B cell (primary cell): ENCODE measurements around the gene LCN2. TPM values are rescaled to one million over a fixed set of nuclear protein-coding genes. Genes with fewer than 3 reads are reported as not detected.

ENCODE experiments used
- ATAC-seq: fragments of 200-7000 bp; cut with Tn5 transposase; one replicate; pipeline ENCODE4 v1.10.0; 2021; ENCODE audit warnings: low read depth, mild to moderate bottlenecking, moderate number of reproducible peaks, moderate library complexity
- CTCF ChIA-PET: fragments of 350-600 bp; sonication (Branson Sonifier 250); formaldehyde crosslinking; loops from one replicate; lab custom pipeline; 2021; ENCODE audit warnings: antibody characterized with exemption, inconsistent platforms; lab: Charles Lee
- POLR2A ChIA-PET: fragments of 350-600 bp; sonication (Branson Sonifier 250); formaldehyde crosslinking; loops from one replicate; lab custom pipeline; 2021; ENCODE audit warnings: antibody characterized with exemption; lab: Charles Lee
- DNase-seq: peaks from one replicate; pipeline ENCODE4 v3.0.0; 2013
- H2AFZ ChIP-seq: 2 replicates; pipeline ENCODE4 v1.6.1; 2012; ENCODE audit warnings: mild to moderate bottlenecking, low read depth, low read length; ENCODE audit not compliant: insufficient read depth, poor library complexity, severe bottlenecking
- H3K27ac ChIP-seq, 2 donors: 1 replicate in 1 of 2; 2 replicates in 1 of 2; pipeline ENCODE4 v1.5.1; 2012 to 2013; ENCODE audit warnings: low read length in 2 of 2, mild to moderate bottlenecking in 2 of 2, moderate library complexity in 1 of 2
- H3K27me3 ChIP-seq, 4 experiments: fragments of 200-600 bp in 1 of 4; sonication (generic) in 1 of 4; replicated peaks in 1 of 4; 1 replicate in 2 of 4; 2 replicates in 2 of 4; pipeline versions ENCODE4 v1.6.1 to v1.7.0; 2013 to 2016; ENCODE audit warnings: low read length in 3 of 4, mild to moderate bottlenecking in 2 of 4, mixed read lengths in 1 of 4, moderate library complexity in 1 of 4; ENCODE audit not compliant: insufficient read depth in 4 of 4, control insufficient read depth in 3 of 4; ENCODE audit errors: control extremely low read depth in 1 of 4
- H3K36me3 ChIP-seq, 2 experiments: replicated peaks in 1 of 2; 1 replicate in 1 of 2; 2 replicates in 1 of 2; pipeline versions ENCODE4 v1.6.1 to v1.7.1; 2013; ENCODE audit warnings: low read length in 1 of 2; ENCODE audit not compliant: insufficient read depth in 2 of 2, control insufficient read depth in 1 of 2; ENCODE audit errors: control extremely low read depth in 1 of 2, extremely low read depth in 1 of 2
- H3K4me1 ChIP-seq, 2 donors: fragments of 200-600 bp in 1 of 2; sonication (generic) in 1 of 2; 1 replicate in 1 of 2; 2 replicates in 1 of 2; pipeline versions ENCODE4 v1.5.1 to v1.6.1; 2013 to 2017; ENCODE audit warnings: low read length in 2 of 2; ENCODE audit not compliant: control insufficient read depth in 2 of 2, insufficient read depth in 2 of 2
- H3K4me2 ChIP-seq: replicated peaks from 2 replicates; pipeline ENCODE3; 2012; ENCODE audit warnings: mild to moderate bottlenecking, low read depth, low read length; ENCODE audit not compliant: poor library complexity, severe bottlenecking
- H3K4me3 ChIP-seq, 5 experiments: fragments of 200-600 bp in 1 of 5; sonication (generic) in 1 of 5; 1 replicate in 3 of 5; 2 replicates in 2 of 5; pipeline versions ENCODE4 v1.5.1 to v1.7.0; 2011 to 2016; ENCODE audit warnings: low read length in 4 of 5, mild to moderate bottlenecking in 4 of 5, low read depth in 2 of 5, control low read depth in 1 of 5, moderate library complexity in 1 of 5; ENCODE audit not compliant: insufficient read depth in 1 of 5; ENCODE audit errors: control extremely low read depth in 1 of 5, extremely low read depth in 1 of 5
- H3K79me2 ChIP-seq: fragments of 200-600 bp; sonication (generic); one replicate; pipeline ENCODE4 v1.6.0; 2016; ENCODE audit warnings: low read length; ENCODE audit not compliant: control insufficient read depth, insufficient read depth
- H3K9ac ChIP-seq: fragments of 200-600 bp; sonication (generic); 2 replicates; pipeline ENCODE4 v1.6.1; 2017; ENCODE audit warnings: mild to moderate bottlenecking, low read length, moderate library complexity
- H3K9me3 ChIP-seq, 3 donors: one replicate each; pipeline versions ENCODE4 v1.6.1 to v1.7.1; 2013; ENCODE audit warnings: low read length in 2 of 3; ENCODE audit not compliant: control insufficient read depth in 2 of 3, insufficient read depth in 1 of 3; ENCODE audit errors: control extremely low read depth in 1 of 3
- H4K20me1 ChIP-seq: 2 replicates; pipeline ENCODE4 v1.6.0; 2012; ENCODE audit warnings: mild to moderate bottlenecking, low read length; ENCODE audit not compliant: insufficient read depth, control insufficient read depth, poor library complexity, severe bottlenecking
- H3K27ac Mint-ChIP-seq: one replicate; pipeline ENCODE4 v1.8.0; 2021; ENCODE audit warnings: mixed read lengths
- H3K27me3 Mint-ChIP-seq: one replicate; pipeline ENCODE4 v1.8.0; 2021; ENCODE audit warnings: mixed read lengths
- H3K4me1 Mint-ChIP-seq: one replicate; pipeline ENCODE4 v1.8.0; 2021; ENCODE audit warnings: mixed read lengths
- H3K4me3 Mint-ChIP-seq: one replicate; pipeline ENCODE4 v1.8.0; 2021; ENCODE audit warnings: mixed read lengths
- H3K9me3 Mint-ChIP-seq: one replicate; pipeline ENCODE4 v1.8.0; 2022; ENCODE audit warnings: mixed read lengths; ENCODE audit not compliant: insufficient read depth
- CTCF ChIP-seq: fragments of 200-600 bp; IDR thresholded peaks from one replicate; pipeline ENCODE4 v1.8.0; 2022; ENCODE audit warnings: antibody characterized with exemption, mild to moderate bottlenecking
- EZH2 ChIP-seq: IDR thresholded peaks from 2 replicates; pipeline ENCODE4 v1.6.1; 2012; ENCODE audit warnings: borderline replicate concordance, low read depth, mild to moderate bottlenecking, moderate library complexity, low read length; ENCODE audit not compliant: insufficient read depth, poor library complexity, severe bottlenecking
- WGBS: methylation state at CpG from one replicate; pipeline ENCODE4 v1.1.5; 2013; ENCODE audit warnings: missing lambda C conversion rate; ENCODE audit not compliant: insufficient coverage; 5-methylcytosine and 5-hydroxymethylcytosine counted together
- intact Hi-C: fragments of 100-400 bp; cut with micrococcal nuclease; formaldehyde crosslinking; loops from one replicate; pipeline ENCODE4 v1.10.0; 2022
- polyA plus RNA-seq: library from polyadenylated mRNA; depleted of rRNA; stranded (reverse); fragments of >200 nt; gene quantifications from 2 replicates; pipeline ENCODE4 v1.2.3, GENCODE V29; 2012
- total RNA-seq, 2 donors: library from RNA; stranded (reverse); fragments of 120-200 nt in 1 of 2; gene quantifications; 1 replicate in 1 of 2; 2 replicates in 1 of 2; pipeline versions ENCODE4 v1.2.3 to v1.2.4, GENCODE V29; 2013 to 2022

Gene LCN2
- total and polyA plus RNA-seq, 2 donors (not counting 1 experiment from before 2014, with no cell fraction given): not detected

- Mint-ChIP-seq H3K9me3 (no peaks in the 10 kb centered on the region), H3K27me3 (no peaks in the 10 kb centered on the region)
- peaks cover 3 to 9% of the 10 kb centered on the region in 2 experiments for H3K36me3 ChIP-seq
Measured at GRCh38 chr9:128113526-128114325, 35.5 kb upstream of the LCN2 start.

More at GRCh38 chr9:128113526-128114325, 35.5 kb upstream of the LCN2 start:
- Histone ChIP-seq H3K27ac (peak overlapping the region in 1 of 2 donors; percentile 70), H3K4me3 (no peak overlapping the region), H3K9ac (no peak overlapping the region), H4K20me1 (peaks cover 6% of the 10 kb centered on the region), H3K4me1 (peaks cover 37 to 42% of the 10 kb centered on the region in 2 donors), H3K27me3 (no peaks in the 10 kb centered on the region), H3K9me3 (peaks cover 0 to 6% (median 0%) of the 10 kb centered on the region in 3 donors), H3K79me2 (peaks cover 8% of the 10 kb centered on the region), H3K4me2 (no peak overlapping the region), H2AFZ (no peak overlapping the region)
- peaks cover 43% of the 10 kb centered on the region for H3K4me1 Mint-ChIP-seq
- TF ChIP-seq CTCF (no peak), EZH2 (no peak)
- ChIA-PET POLR2A (interaction anchor here (0.5 kb wide), 1 partner anchor 187 kb away, joined by 5 read pairs; no protein-coding TSS in a partner anchor), CTCF (interaction anchor here (1.0 to 5.7 kb wide), 4 partner anchors 21 to 172 kb away, joined by 3 to 47 read pairs (median 31); no protein-coding TSS in a partner anchor)
- DNase-seq: no peak
- intact Hi-C loops: no loop called here
- 100% methylated on average over 10 of the region's 12 CpGs for WGBS
- H3K4me3 Mint-ChIP-seq: no peak overlapping the region
- no peak for ATAC-seq
- peak overlapping the region; percentile 68 for H3K27ac Mint-ChIP-seq
